H1 (cell line): Measurements from ENCODE around the gene XRRA1.

ENCODE experiments used
- CBX5 ChIP-seq: fragments of 300-800, 300-1000 bp; sonication (generic); IDR thresholded peaks from 2 replicates; pipeline ENCODE4 v1.7.1; 2016; ENCODE audit warnings: antibody characterized with exemption, low read length, low read depth
- JUND ChIP-seq: IDR thresholded peaks from 2 replicates; pipeline ENCODE4 v1.6.1; 2011; ENCODE audit warnings: mild to moderate bottlenecking, improper control_type of control experiment, low read length
- TF ChIP-seq, protein P1 (sequence below): IDR thresholded peaks from 2 replicates; pipeline ENCODE4 v1.6.1; 2012; ENCODE audit warnings: inconsistent platforms

GRCh38 chr11:74935285-74935684 lies 13.6 kb downstream of the XRRA1 start:
- TF ChIP-seq JUND (no peak), CBX5 (no peak)
- TF ChIP-seq, protein P1, sequence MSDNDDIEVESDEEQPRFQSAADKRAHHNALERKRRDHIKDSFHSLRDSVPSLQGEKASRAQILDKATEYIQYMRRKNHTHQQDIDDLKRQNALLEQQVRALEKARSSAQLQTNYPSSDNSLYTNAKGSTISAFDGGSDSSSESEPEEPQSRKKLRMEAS, result no peak
